Tibial nerve (tissue), 4 donors: ENCODE measurements around the gene STAMBPL1. TPM values are rescaled to one million over a fixed set of nuclear protein-coding genes. Genes with fewer than 3 reads are reported as not detected.

Experiments
- DNase-seq, 2 donors: peaks; one replicate each; pipeline ENCODE4 v3.0.0-alpha.2; 2019; ENCODE audit warnings: low spot score in 2 of 2
- H3K27ac ChIP-seq, 4 donors: fragments of 200-600 bp; sonication (generic) in 3 of 4; one replicate each; pipeline ENCODE4 v1.5.1; 2017 to 2019; ENCODE audit warnings: mild to moderate bottlenecking in 1 of 4
- H3K27me3 ChIP-seq, 2 donors: fragments of 200-600 bp; sonication (generic) in 1 of 2; one replicate each; pipeline versions ENCODE4 v1.5.1 to v1.6.0; 2017 to 2019
- H3K36me3 ChIP-seq, 3 donors: fragments of 200-600 bp; sonication (generic); one replicate each; pipeline ENCODE4 v1.5.1; 2018 to 2019
- H3K4me1 ChIP-seq, 4 donors: fragments of 200-600 bp; sonication (generic) in 3 of 4; one replicate each; pipeline ENCODE4 v1.5.1; 2017 to 2019
- H3K4me3 ChIP-seq, 4 donors: fragments of 200-600 bp; sonication (generic) in 3 of 4; one replicate each; pipeline ENCODE4 v1.5.1; 2017 to 2019; ENCODE audit warnings: mild to moderate bottlenecking in 1 of 4, moderate library complexity in 1 of 4
- H3K9me3 ChIP-seq, 4 donors: fragments of 200-600 bp; sonication (generic) in 3 of 4; one replicate each; pipeline ENCODE4 v1.5.1; 2017 to 2019
- CTCF ChIP-seq, 5 experiments: fragments of 200-600 bp in 3 of 5; fragments of 450-650 bp in 2 of 5; sonication (generic) in 3 of 5; IDR thresholded peaks; one replicate each; pipeline ENCODE4 v1.5.1; 2016 to 2019; ENCODE audit warnings: antibody characterized with exemption in 5 of 5, mild to moderate bottlenecking in 3 of 5, moderate library complexity in 2 of 5
- EP300 ChIP-seq, 2 donors: sonication (generic); formaldehyde crosslinking; IDR thresholded peaks; one replicate each; pipeline ENCODE4 v1.6.1; 2017; ENCODE audit warnings: antibody characterized with exemption in 2 of 2, mild to moderate bottlenecking in 1 of 2
- POLR2A ChIP-seq, 2 donors: fragments of 450-650 bp; IDR thresholded peaks; one replicate each; pipeline ENCODE4 v1.6.1; 2017; ENCODE audit warnings: antibody characterized with exemption in 2 of 2, mild to moderate bottlenecking in 2 of 2, moderate library complexity in 2 of 2
- WGBS, 2 donors: methylation state at CpG; one replicate each; pipeline ENCODE4 v1.1.5; 2018; 5-methylcytosine and 5-hydroxymethylcytosine counted together
- total RNA-seq, 4 donors: library from RNA; depleted of rRNA; stranded (reverse); fragments of >200 nt; gene quantifications; one replicate each; pipeline ENCODE4 v1.1.0, GENCODE V29; 2016

The STAMBPL1 gene
- total RNA-seq, 4 donors from 2014 or later, result 14.2 to 34.5 (median 25.5) TPM

- WGBS, 2 donors, result 86 to 90% methylated on average over 3 of the region's 3 CpGs
- Histone ChIP-seq H3K27ac (no peak overlapping the region), H3K36me3 (no peaks in the 10 kb centered on the region), H3K27me3 (no peaks in the 10 kb centered on the region), H3K9me3 (no peaks in the 10 kb centered on the region), H3K4me3 (no peak overlapping the region), H3K4me1 (peaks cover 0 to 9% (median 0%) of the 10 kb centered on the region in 4 donors)
- TF ChIP-seq CTCF (IDR thresholded peaks at IDR 0.05) (no peak), POLR2A (IDR thresholded peaks at IDR 0.05) (no peak), EP300 (IDR thresholded peaks at IDR 0.05) (no peak)
- no peak for DNase-seq
Observed at GRCh38 chr10:88840104-88840503, 39.9 kb upstream of the STAMBPL1 start.

DNA sequence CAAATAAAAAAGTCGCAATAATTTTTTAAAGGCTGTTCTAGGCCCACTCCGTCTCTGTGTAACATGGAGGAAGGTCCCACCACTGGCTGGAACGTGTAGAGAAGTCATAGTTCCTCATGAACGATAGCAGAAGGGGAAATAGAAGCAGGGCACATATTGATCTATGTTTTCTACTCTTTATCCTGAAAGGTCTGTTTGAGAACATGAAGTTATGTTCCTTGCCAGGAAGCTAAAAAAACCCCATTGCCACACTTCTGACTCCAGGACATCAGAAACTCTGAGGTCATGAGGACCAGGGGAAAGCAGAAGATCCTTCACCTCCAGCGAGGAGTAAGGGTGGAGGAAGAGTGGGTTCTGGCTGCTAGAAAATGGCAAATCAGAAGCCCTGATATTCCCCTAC, 39.2 kb upstream of the STAMBPL1 start:
- Histone ChIP-seq H3K27me3 (no peaks in the 10 kb centered on the region), H3K36me3 (no peaks in the 10 kb centered on the region), H3K27ac (peak overlapping the region in 2 of 4 donors; percentile 16 to 44), H3K4me3 (no peak overlapping the region), H3K4me1 (peaks cover 0 to 7% (median 0%) of the 10 kb centered on the region in 4 donors), H3K9me3 (no peaks in the 10 kb centered on the region)
- no peak for DNase-seq
- TF ChIP-seq CTCF (IDR thresholded peaks at IDR 0.05) (no peak), EP300 (IDR thresholded peaks at IDR 0.05) (no peak), POLR2A (IDR thresholded peaks at IDR 0.05) (no peak)
- WGBS, 2 donors, result 82 to 85% methylated on average over 5 of the region's 5 CpGs

GRCh38 chr10:88841316-88842111, 38.5 kb upstream of the STAMBPL1 start:
- peak overlapping the region in 2 of 4 donors; percentile 16 to 44 for H3K27ac ChIP-seq
- H3K4me1 ChIP-seq, result peaks cover 0 to 6% (median 0%) of the 10 kb centered on the region in 4 donors
- no peaks in the 10 kb centered on the region for H3K9me3 ChIP-seq
- H3K27me3 ChIP-seq, result no peaks in the 10 kb centered on the region
- no peak for DNase-seq
- TF ChIP-seq EP300 (IDR thresholded peaks at IDR 0.05) (no peak), POLR2A (IDR thresholded peaks at IDR 0.05) (no peak), CTCF (IDR thresholded peaks at IDR 0.05) (no peak)
- 64 to 76% methylated on average over 6 of the region's 6 CpGs for WGBS, 2 donors
- no peak overlapping the region for H3K4me3 ChIP-seq
- no peaks in the 10 kb centered on the region for H3K36me3 ChIP-seq

- 93 to 94% methylated on average over 4 of the region's 4 CpGs for WGBS, 2 donors
- TF ChIP-seq POLR2A (IDR thresholded peaks at IDR 0.05) (no peak), EP300 (IDR thresholded peaks at IDR 0.05) (no peak), CTCF (IDR thresholded peaks at IDR 0.05) (no peak)
- Histone ChIP-seq H3K9me3 (no peaks in the 10 kb centered on the region), H3K27me3 (no peaks in the 10 kb centered on the region), H3K27ac (no peak overlapping the region), H3K4me3 (no peak overlapping the region), H3K4me1 (peaks cover 0 to 6% (median 0%) of the 10 kb centered on the region in 4 donors), H3K36me3 (no peaks in the 10 kb centered on the region)
- no peak for DNase-seq
Observed at GRCh38 chr10:88843171-88843570, 36.9 kb upstream of the STAMBPL1 start.

GRCh38 chr10:88848499-88848898, 31.5 kb upstream of the STAMBPL1 start:
- no peak for DNase-seq
- Histone ChIP-seq H3K4me1 (no peaks in the 10 kb centered on the region), H3K36me3 (no peaks in the 10 kb centered on the region), H3K27me3 (no peaks in the 10 kb centered on the region), H3K4me3 (no peak overlapping the region), H3K27ac (no peak overlapping the region), H3K9me3 (no peaks in the 10 kb centered on the region)
- TF ChIP-seq EP300 (IDR thresholded peaks at IDR 0.05) (peak in 1 of 2 donors; percentile 6), POLR2A (IDR thresholded peaks at IDR 0.05) (no peak), CTCF (IDR thresholded peaks at IDR 0.05) (no peak)
- WGBS, 2 donors, result 35 to 39% methylated on average over 1 of the region's 1 CpG
